ENCODE measurements around the gene PPP2R2C. TPM values are rescaled to one million over a fixed set of nuclear protein-coding genes. Genes with fewer than 3 reads are reported as not detected.

The PPP2R2C gene
- total RNA-seq, 2 donors from 2014 or later: 0.05 to 0.35 TPM

- TF ChIP-seq, protein P1, sequence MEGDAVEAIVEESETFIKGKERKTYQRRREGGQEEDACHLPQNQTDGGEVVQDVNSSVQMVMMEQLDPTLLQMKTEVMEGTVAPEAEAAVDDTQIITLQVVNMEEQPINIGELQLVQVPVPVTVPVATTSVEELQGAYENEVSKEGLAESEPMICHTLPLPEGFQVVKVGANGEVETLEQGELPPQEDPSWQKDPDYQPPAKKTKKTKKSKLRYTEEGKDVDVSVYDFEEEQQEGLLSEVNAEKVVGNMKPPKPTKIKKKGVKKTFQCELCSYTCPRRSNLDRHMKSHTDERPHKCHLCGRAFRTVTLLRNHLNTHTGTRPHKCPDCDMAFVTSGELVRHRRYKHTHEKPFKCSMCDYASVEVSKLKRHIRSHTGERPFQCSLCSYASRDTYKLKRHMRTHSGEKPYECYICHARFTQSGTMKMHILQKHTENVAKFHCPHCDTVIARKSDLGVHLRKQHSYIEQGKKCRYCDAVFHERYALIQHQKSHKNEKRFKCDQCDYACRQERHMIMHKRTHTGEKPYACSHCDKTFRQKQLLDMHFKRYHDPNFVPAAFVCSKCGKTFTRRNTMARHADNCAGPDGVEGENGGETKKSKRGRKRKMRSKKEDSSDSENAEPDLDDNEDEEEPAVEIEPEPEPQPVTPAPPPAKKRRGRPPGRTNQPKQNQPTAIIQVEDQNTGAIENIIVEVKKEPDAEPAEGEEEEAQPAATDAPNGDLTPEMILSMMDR (IDR thresholded peaks at IDR 0.05): no peak
- intact Hi-C loops (cut with DNase I): no loop called here
- no peak for DNase-seq
Measured at GRCh38 chr4:6516281-6516680, 43.9 kb upstream of the PPP2R2C start.

DNA sequence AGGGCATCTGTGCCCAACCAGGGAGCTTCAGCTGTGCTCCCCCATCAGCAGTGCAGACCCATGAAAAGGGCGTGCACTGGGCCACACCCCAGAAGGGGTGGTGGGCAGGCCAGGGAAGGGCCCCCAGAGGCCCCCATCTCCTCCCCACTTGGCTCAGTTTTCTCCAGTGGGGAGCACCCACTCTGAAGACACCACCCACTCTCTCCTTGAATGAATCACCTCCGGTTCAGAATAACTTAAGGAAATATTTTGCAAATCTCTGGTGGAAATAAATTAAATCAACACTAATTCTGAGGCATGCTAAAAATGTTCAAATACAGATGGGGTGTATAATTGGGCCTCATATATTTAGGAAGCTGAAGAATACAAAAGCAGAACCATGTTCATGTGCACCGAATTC is 41.3 kb upstream of the PPP2R2C start:
- Histone ChIP-seq H3K27ac (no peak overlapping the region), H3K9me3 (no peaks in the 10 kb centered on the region), H3K4me3 (no peak overlapping the region), H3K27me3 (no peaks in the 10 kb centered on the region), H3K9ac (ENCODE audit: low read depth in 2 of 2, low read length in 2 of 2) (no peak overlapping the region), H3K36me3 (no peaks in the 10 kb centered on the region), H3K4me1 (no peaks in the 10 kb centered on the region)
- intact Hi-C loops (cut with DNase I): no loop called here
- DNase-seq: no peak
- TF ChIP-seq, protein P1 (IDR thresholded peaks at IDR 0.05): no peak

More at GRCh38 chr4:6516281-6516680, 43.9 kb upstream of the PPP2R2C start:
- H3K27ac ChIP-seq: no peak overlapping the region
- no peak overlapping the region for H3K9ac ChIP-seq (ENCODE audit: low read depth in 2 of 2, low read length in 2 of 2)
- no peaks in the 10 kb centered on the region for H3K36me3 ChIP-seq
- H3K9me3 ChIP-seq: no peaks in the 10 kb centered on the region
- no peaks in the 10 kb centered on the region for H3K27me3 ChIP-seq
- no peak overlapping the region for H3K4me3 ChIP-seq
- no peaks in the 10 kb centered on the region for H3K4me1 ChIP-seq

DNA sequence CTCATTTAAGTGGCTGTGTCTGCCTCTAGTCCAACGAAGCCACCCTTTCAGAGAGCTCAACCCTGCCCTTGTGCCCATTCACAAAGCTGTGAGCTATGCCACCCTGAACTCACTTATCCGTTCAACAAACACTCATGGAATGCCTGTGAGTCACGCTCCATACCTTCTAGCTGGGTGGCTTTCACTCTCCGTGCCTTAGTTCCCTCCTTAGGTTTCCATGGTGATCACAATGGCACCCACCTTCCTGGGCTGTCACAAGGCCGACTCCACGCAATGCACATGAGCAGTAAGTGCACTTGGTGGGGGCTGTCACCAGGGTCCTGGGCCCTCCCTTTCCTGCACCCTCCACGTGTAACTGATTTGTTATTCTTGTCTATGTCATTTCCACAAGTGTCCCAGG is 37.2 kb upstream of the PPP2R2C start:
- H3K9ac ChIP-seq (ENCODE audit: low read depth in 2 of 2, low read length in 2 of 2): no peak overlapping the region
- H3K4me1 ChIP-seq: no peaks in the 10 kb centered on the region
- H3K27me3 ChIP-seq: no peaks in the 10 kb centered on the region
- H3K27ac ChIP-seq: no peak overlapping the region
- H3K9me3 ChIP-seq: no peaks in the 10 kb centered on the region
- TF ChIP-seq, protein P1 (IDR thresholded peaks at IDR 0.05): no peak
- H3K36me3 ChIP-seq: no peaks in the 10 kb centered on the region
- DNase-seq: no peak
- no peak overlapping the region for H3K4me3 ChIP-seq
- intact Hi-C loops (cut with DNase I): no loop called here

GRCh38 chr4:6507345-6507744 is 34.9 kb upstream of the PPP2R2C start:
- no peak overlapping the region for H3K4me3 ChIP-seq
- intact Hi-C loops (cut with DNase I): no loop called here
- no peaks in the 10 kb centered on the region for H3K27me3 ChIP-seq
- TF ChIP-seq, protein P1 (IDR thresholded peaks at IDR 0.05): no peak
- H3K9ac ChIP-seq (ENCODE audit: low read depth in 2 of 2, low read length in 2 of 2): no peak overlapping the region
- no peak overlapping the region for H3K27ac ChIP-seq
- H3K4me1 ChIP-seq: no peaks in the 10 kb centered on the region
- H3K9me3 ChIP-seq: no peaks in the 10 kb centered on the region
- H3K36me3 ChIP-seq: no peaks in the 10 kb centered on the region
- no peak for DNase-seq

DNA sequence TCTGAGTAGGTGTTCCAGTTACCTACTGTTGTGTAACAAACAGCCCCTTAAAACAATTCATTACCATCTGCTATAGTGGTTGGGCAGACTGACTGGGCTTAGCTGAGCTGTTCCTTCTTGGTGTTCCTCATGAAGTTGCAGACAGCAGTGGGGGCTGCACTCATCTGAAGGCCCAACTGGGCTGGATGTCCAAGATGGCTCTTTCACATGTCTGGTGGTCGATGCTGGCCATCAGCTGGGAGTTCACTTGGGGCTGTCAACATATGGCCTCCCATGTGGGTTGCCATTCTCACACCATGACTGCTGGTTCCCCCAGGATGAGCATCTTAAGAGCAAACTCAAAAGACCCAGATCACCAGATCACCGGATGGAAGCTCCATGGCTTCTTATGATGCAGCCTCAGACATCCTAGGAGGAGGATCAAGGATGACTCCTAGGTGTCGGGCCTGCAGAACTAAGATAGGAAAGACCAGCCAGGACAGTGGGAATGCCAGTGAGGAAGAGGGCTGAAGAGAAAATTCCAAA is 34.3 kb upstream of the PPP2R2C start:
- H3K36me3 ChIP-seq: no peaks in the 10 kb centered on the region
- no peaks in the 10 kb centered on the region for H3K27me3 ChIP-seq
- TF ChIP-seq, protein P1 (IDR thresholded peaks at IDR 0.05): no peak
- H3K9me3 ChIP-seq: no peaks in the 10 kb centered on the region
- intact Hi-C loops (cut with DNase I): no loop called here
- no peak overlapping the region for H3K9ac ChIP-seq (ENCODE audit: low read depth in 2 of 2, low read length in 2 of 2)
- DNase-seq: peak; percentile 11
- H3K4me1 ChIP-seq: no peaks in the 10 kb centered on the region
- H3K27ac ChIP-seq: no peak overlapping the region
- H3K4me3 ChIP-seq: no peak overlapping the region
